Mesangial cell (primary cell): ENCODE measurements around the gene PCDHA2. TPM values are rescaled to one million over a fixed set of nuclear protein-coding genes. Genes with fewer than 3 reads are reported as not detected.

Experiments used
- total RNA-seq: library from RNA; depleted of rRNA; stranded (reverse); fragments of >200 nt; gene quantifications from 2 replicates; pipeline ENCODE4 v1.2.3, GENCODE V29; 2015

PCDHA2 gene
- under 0.01 TPM in 1 of 2 replicates, not detected in the other for total RNA-seq

DNA sequence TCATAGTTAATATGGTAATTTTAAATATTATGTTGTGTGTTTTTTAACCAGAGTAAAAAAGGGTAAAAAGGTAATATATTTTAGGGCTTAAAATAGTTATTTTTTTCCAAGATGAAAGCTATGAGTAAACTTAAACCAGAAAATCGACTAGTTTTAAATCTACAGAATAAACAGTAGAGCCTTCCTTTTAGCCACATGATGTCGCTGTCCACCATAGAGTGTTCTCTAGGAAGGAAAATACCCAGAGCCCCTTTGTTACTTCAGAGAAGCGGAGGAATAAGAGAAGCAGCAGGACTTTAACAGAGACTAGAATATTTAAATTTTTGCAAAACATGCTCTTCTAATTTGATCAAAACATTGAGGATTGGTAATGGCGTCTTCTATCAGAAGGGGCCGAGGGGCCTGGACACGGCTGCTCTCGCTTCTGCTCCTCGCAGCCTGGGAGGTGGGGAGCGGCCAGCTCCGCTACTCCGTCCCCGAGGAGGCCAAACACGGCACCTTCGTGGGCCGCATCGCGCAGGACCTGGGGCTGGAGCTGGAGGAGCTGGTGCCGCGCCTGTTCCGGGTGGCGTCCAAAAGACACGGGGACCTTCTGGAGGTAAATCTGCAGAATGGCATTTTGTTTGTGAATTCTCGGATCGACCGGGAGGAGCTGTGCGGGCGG lies at the start of gene PCDHA2:
Gene PCDHA2 (plus strand): TSS at position 258 of the 664 bp plus-strand sequence.

GRCh38 chr5:140785905-140786686 lies 8.6 kb upstream of the PCDHA2 start, which contains the start of gene PCDHA1:
PCDHA1 (plus strand) TSS chr5:140786140.

DNA sequence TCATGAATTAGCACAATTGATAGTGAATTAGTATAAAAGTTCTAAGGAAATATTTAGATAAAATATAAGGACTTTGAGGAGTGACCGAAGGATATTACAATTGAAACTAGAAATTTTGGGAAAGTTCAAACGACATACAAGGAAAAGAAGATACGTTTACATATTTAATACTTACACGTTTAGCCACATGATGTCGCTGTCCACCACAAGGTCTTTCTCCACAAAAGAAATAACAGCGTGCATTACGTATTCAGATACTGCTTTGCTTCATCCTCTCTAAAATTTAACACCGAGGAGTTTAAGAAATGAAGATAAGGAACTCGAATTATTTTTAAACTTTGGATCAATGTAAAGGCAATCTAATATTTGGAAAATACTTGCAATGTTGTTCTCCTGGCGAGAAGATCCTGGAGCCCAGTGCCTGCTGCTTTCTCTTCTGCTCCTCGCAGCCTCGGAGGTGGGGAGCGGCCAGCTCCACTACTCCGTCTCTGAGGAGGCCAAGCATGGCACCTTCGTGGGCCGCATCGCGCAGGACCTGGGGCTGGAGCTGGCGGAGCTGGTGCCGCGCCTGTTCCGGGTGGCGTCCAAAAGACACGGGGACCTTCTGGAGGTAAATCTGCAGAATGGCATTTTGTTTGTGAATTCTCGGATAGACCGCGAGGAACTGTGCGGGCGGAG lies 6.3 kb downstream of the PCDHA2 start, which contains the start of gene PCDHA3:
Gene PCDHA3 (plus strand): TSS at position 242 of the 678 bp plus-strand sequence.

DNA sequence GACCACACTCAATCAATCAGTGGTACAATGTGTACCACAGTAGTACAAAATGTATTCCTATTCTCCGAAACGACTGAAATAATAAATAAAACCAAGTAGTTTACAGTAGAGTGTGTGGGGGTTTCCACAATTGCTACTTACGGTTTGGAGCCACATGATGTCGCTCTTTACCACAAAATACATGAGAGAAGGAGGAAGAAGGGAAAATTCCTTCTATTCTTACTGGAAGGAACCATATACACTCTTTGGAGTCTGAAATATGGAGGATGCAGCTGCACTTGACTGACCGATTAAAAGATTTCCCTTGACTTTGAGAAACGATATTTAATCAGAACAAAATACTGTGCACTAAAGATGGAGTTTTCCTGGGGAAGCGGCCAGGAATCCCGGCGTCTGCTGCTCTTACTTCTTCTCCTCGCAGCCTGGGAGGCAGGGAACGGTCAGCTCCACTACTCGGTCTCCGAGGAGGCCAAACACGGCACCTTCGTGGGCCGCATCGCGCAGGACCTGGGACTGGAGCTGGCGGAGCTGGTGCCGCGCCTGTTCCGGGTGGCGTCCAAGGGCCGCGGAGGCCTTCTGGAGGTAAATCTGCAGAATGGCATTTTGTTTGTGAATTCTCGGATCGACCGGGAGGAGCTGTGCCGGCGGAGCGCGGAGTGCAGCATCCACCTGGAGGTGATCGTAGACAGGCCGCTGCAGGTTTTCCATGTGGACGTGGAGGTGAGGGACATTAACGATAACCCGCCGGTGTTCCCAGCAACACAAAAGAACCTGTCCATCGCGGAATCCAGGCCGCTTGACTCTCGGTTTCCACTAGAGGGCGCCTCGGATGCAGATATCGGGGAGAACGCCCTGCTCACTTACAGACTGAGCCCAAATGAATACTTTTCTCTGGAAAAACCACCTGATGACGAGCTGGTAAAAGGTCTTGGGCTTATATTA lies 12.5 kb downstream of the PCDHA2 start, which contains the start of gene PCDHA4:
Gene PCDHA4 (plus strand): TSS at position 235 of the 942 bp plus-strand sequence.

DNA sequence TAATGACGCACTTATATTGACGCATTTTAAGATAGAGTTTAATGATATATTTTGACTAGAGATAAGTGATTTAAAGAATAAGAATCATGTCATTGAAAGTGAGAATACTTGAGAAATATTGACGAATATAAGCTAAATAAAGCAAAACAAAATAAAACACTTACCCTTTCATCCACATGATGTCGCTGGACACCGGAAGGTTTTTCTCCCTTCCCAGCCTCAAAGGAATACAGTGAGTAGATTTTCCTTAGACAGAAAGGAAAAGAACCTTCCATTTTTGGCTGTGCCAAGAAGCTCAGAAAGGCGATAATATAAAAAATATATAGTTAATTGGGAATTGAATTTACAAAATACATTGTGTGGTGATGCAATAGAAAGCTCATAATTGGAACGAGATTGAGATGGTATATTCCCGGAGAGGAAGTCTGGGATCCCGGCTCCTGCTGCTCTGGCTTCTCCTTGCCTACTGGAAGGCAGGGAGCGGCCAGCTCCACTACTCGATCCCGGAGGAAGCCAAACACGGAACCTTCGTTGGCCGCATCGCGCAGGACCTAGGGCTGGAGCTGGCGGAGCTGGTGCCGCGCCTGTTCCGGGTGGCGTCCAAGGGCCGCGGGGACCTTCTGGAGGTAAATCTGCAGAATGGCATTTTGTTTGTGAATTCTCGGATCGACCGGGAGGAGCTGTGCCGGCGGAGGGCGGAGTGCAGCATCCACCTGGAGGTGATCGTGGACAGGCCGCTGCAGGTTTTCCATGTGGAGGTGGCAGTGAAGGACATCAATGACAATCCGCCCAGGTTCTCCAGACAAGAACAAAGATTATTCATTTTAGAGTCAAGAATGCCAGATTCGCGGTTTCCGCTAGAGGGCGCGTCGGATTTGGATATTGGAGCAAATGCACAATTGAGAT lies 27.0 kb downstream of the PCDHA2 start, which contains the start of gene PCDHA5:
Gene PCDHA5 (plus strand): TSS at position 239 of the 906 bp plus-strand sequence.

DNA sequence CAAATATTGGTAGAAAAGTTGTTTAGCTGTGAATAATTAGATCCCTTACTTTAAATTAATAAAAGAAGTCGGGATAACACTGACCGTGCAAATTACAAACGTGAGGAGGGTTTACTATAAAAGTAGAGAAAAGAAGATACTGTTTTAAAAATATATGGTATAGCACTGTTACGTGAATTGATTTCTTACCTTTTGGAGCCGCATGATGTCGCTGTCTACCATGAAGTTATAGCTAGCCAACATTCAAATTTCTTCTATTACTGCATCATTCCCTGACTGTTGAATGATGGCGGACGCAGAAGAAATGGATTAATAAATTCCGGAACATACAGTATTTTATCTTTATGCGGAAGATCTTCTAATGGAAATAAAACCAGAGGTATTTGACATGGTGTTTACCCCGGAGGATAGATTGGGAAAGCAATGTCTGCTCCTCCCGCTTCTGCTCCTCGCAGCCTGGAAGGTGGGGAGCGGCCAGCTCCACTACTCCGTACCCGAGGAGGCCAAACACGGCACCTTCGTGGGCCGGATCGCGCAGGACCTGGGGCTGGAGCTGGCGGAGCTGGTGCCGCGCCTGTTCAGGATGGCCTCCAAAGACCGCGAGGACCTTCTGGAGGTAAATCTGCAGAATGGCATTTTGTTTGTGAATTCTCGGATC lies 33.2 kb downstream of the PCDHA2 start, which contains the start of gene PCDHA6:
Gene PCDHA6 (plus strand): TSS at position 257 of the 658 bp plus-strand sequence. CDS start 132 bp downstream, at position 389.

GRCh38 chr5:140833993-140834392 lies 39.3 kb downstream of the PCDHA2 start, which contains the start of gene PCDHA7:
PCDHA7 (plus strand) TSS chr5:140834269; CDS start chr5:140834384, 115 bp downstream.

DNA sequence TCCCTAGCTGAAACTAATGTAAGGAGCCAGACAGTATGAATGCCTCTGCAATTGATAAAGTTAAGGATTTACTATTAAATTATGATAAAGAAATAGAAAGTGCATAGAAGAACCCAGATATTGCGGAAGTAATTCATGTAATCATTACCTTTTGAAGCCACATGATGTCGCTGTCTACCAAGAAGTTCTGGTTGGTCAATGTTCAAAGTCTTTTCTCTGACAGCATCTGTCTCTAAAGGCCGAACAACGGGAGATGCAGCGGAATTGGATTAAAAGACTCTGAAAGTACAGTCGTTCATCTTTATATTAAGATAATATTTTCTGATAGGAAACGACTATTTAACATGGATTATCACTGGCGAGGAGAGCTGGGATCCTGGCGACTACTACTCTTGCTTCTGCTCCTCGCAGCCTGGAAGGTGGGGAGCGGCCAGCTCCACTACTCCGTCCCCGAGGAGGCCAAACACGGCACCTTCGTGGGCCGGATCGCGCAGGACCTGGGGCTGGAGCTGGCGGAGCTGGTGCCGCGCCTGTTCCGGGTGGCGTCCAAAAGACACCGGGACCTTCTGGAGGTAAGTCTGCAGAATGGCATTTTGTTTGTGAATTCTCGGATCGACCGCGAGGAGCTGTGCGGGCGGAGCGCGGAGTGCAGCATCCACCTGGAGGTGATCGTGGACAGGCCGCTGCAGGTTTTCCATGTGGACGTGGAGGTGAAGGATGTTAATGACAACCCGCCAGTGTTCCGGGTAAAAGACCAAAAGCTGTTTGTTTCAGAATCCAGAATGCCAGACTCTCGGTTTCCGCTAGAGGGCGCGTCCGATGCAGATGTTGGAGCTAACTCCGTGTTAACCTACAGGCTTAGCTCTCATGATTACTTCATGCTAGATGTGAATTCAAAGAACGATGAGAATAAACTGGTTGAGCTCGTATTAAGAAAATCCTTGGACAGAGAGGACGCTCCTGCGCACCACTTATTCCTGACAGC lies 46.6 kb downstream of the PCDHA2 start, which contains the start of gene PCDHA8:
Gene PCDHA8 (plus strand): TSS at position 210 of the 985 bp plus-strand sequence. CDS start 135 bp downstream, at position 345.

Other genes with a start within 250 kb of the PCDHA2 start
- gene EIF4EBP3, start 247.2 kb upstream of the PCDHA2 start, total RNA-seq: 0.98 and 6.3 TPM in 2 replicates
- 31.4 and 35.8 TPM in 2 replicates for gene SRA1, start 237.4 kb upstream of the PCDHA2 start, total RNA-seq
- 8.8 and 22.8 TPM in 2 replicates for gene APBB3, start 230.3 kb upstream of the PCDHA2 start, total RNA-seq
- gene SLC35A4, start 230.0 kb upstream of the PCDHA2 start, total RNA-seq: 53.8 and 57.8 TPM in 2 replicates
- gene CD14, start 161.7 kb upstream of the PCDHA2 start, total RNA-seq: 1.3 TPM in 1 of 2 replicates, not detected in the other
- 15.2 and 17.6 TPM in 2 replicates for gene TMCO6, start 155.4 kb upstream of the PCDHA2 start, total RNA-seq
- 49.5 and 63.3 TPM in 2 replicates for gene NDUFA2, start 147.2 kb upstream of the PCDHA2 start, total RNA-seq
- gene IK, start 147.0 kb upstream of the PCDHA2 start, total RNA-seq: 35.7 and 39.6 TPM in 2 replicates
- gene WDR55, start 129.9 kb upstream of the PCDHA2 start, total RNA-seq: 15.1 and 18.1 TPM in 2 replicates
- under 0.01 and 0.33 TPM in 2 replicates for gene DND1, start 121.3 kb upstream of the PCDHA2 start, total RNA-seq
- 53.9 and 78.2 TPM in 2 replicates for gene HARS1, start 103.5 kb upstream of the PCDHA2 start, total RNA-seq
- gene HARS2, start 103.4 kb upstream of the PCDHA2 start, total RNA-seq: 22.0 and 25.0 TPM in 2 replicates
- 8.8 and 10.4 TPM in 2 replicates for gene ZMAT2, start 94.4 kb upstream of the PCDHA2 start, total RNA-seq
- gene PCDHA1, start 8.7 kb upstream of the PCDHA2 start, total RNA-seq: under 0.01 and 0.16 TPM in 2 replicates
- under 0.01 and 0.13 TPM in 2 replicates for gene PCDHA3, start 6.2 kb downstream of the PCDHA2 start, total RNA-seq
- 0.16 and 1.3 TPM in 2 replicates for gene PCDHA4, start 12.2 kb downstream of the PCDHA2 start, total RNA-seq
- under 0.01 TPM in 1 of 2 replicates, not detected in the other for gene PCDHA5, start 26.8 kb downstream of the PCDHA2 start, total RNA-seq
- 1.0 TPM in 1 of 2 replicates, not detected in the other for gene PCDHA6, start 33.1 kb downstream of the PCDHA2 start, total RNA-seq
- 0.51 TPM in 1 of 2 replicates, not detected in the other for gene PCDHA7, start 39.4 kb downstream of the PCDHA2 start, total RNA-seq
- 0.13 TPM in 1 of 2 replicates, not detected in the other for gene PCDHA8, start 46.3 kb downstream of the PCDHA2 start, total RNA-seq
- gene PCDHA9, start 53.5 kb downstream of the PCDHA2 start, total RNA-seq: under 0.01 TPM in 1 of 2 replicates, not detected in the other
- 0.13 TPM in 1 of 2 replicates, not detected in the other for gene PCDHA10, start 61.0 kb downstream of the PCDHA2 start, total RNA-seq
- 0.16 TPM in 1 of 2 replicates, not detected in the other for gene PCDHA11, start 74.1 kb downstream of the PCDHA2 start, total RNA-seq
- gene PCDHA12, start 80.5 kb downstream of the PCDHA2 start, total RNA-seq: 0.25 TPM in 1 of 2 replicates, not detected in the other
- not detected in 2 replicates for gene PCDHA13, start 87.3 kb downstream of the PCDHA2 start, total RNA-seq
- gene PCDHAC1, start 131.4 kb downstream of the PCDHA2 start, total RNA-seq: under 0.01 TPM in 1 of 2 replicates, not detected in the other
- 0.25 and 0.65 TPM in 2 replicates for gene PCDHAC2, start 171.6 kb downstream of the PCDHA2 start, total RNA-seq